Keratinocyte (primary cell): Measurements from ENCODE around the gene PTPRN2. TPM values are rescaled to one million over a fixed set of nuclear protein-coding genes. Genes with fewer than 3 reads are reported as not detected.

Source experiments
- DNase-seq: peaks from one replicate; pipeline ENCODE4 v3.0.0-alpha.2; 2011; ENCODE audit warnings: low read depth, missing footprints, low spot score
- FAIRE-seq: peaks from 2 replicates; lab custom pipeline; 2011; peaks lifted over from hg19 to GRCh38; lab: Jason Lieb, UNC
- H2AFZ ChIP-seq: 2 replicates; pipeline ENCODE4 v1.6.0; 2012; ENCODE audit warnings: low read length, control low read depth, inconsistent platforms; ENCODE audit not compliant: control insufficient read depth
- H3K27ac ChIP-seq: 2 replicates; pipeline ENCODE4 v1.5.1; 2011; ENCODE audit warnings: low read length; ENCODE audit not compliant: control insufficient read depth, insufficient read depth
- H3K27me3 ChIP-seq: 3 replicates; pipeline ENCODE4 v1.6.0; 2011; ENCODE audit warnings: low read length; ENCODE audit not compliant: control insufficient read depth, insufficient read depth; ENCODE audit errors: extremely low read depth
- H3K36me3 ChIP-seq, 2 experiments: 2 replicates in 1 of 2; 3 replicates in 1 of 2; pipeline ENCODE4 v1.5.1; 2011; ENCODE audit warnings: low read length in 2 of 2, mild to moderate bottlenecking in 1 of 2; ENCODE audit not compliant: control insufficient read depth in 2 of 2, insufficient read depth in 2 of 2; ENCODE audit errors: extremely low read depth in 1 of 2
- H3K4me1 ChIP-seq: 3 replicates; pipeline ENCODE4 v1.5.1; 2011; ENCODE audit warnings: low read length; ENCODE audit not compliant: control insufficient read depth, insufficient read depth; ENCODE audit errors: extremely low read depth
- H3K4me2 ChIP-seq: 3 replicates; pipeline ENCODE4 v1.6.0; 2011; ENCODE audit warnings: low read depth, low read length; ENCODE audit not compliant: control insufficient read depth, insufficient read depth; ENCODE audit errors: extremely low read depth
- H3K4me3 ChIP-seq, 3 experiments: fragments of 200-600 bp in 1 of 3; sonication (generic) in 1 of 3; 2 replicates in 2 of 3; 3 replicates in 1 of 3; pipeline ENCODE4 v1.5.1; 2011 to 2016; ENCODE audit warnings: low read length in 3 of 3, mild to moderate bottlenecking in 3 of 3, control low read depth in 2 of 3, inconsistent platforms in 1 of 3, low read depth in 1 of 3, mixed read lengths in 1 of 3, mixed run types in 1 of 3, moderate library complexity in 1 of 3; ENCODE audit not compliant: control insufficient read depth in 2 of 3, insufficient read depth in 2 of 3; ENCODE audit errors: extremely low read depth in 1 of 3
- H3K79me2 ChIP-seq: 2 replicates; pipeline ENCODE4 v1.6.0; 2012; ENCODE audit warnings: low read length; ENCODE audit not compliant: control insufficient read depth, insufficient read depth
- H3K9ac ChIP-seq: 3 replicates; pipeline ENCODE4 v1.6.0; 2011; ENCODE audit warnings: low read length; ENCODE audit not compliant: control insufficient read depth, insufficient read depth; ENCODE audit errors: extremely low read depth
- H3K9me1 ChIP-seq: 3 replicates; pipeline ENCODE4 v1.6.0; 2011; ENCODE audit warnings: low read length; ENCODE audit not compliant: control insufficient read depth, insufficient read depth; ENCODE audit errors: extremely low read depth
- H3K9me3 ChIP-seq: 2 replicates; pipeline ENCODE4 v1.5.1; 2012; ENCODE audit warnings: low read depth, low read length; ENCODE audit not compliant: control insufficient read depth
- H4K20me1 ChIP-seq: 3 replicates; pipeline ENCODE4 v1.6.0; 2011; ENCODE audit warnings: low read length; ENCODE audit not compliant: control insufficient read depth, insufficient read depth; ENCODE audit errors: extremely low read depth
- CTCF ChIP-seq, 3 experiments: IDR thresholded peaks in 1 of 3; conservative IDR thresholded peaks in 1 of 3; optimal IDR thresholded peaks in 1 of 3; 2 replicates in 2 of 3; 3 replicates in 1 of 3; pipeline versions ENCODE3 to v1.5.1; 2011; ENCODE audit warnings: low read length in 3 of 3, mild to moderate bottlenecking in 3 of 3, moderate library complexity in 2 of 3, control low read depth in 1 of 3, inconsistent platforms in 1 of 3; ENCODE audit not compliant: insufficient read depth in 2 of 3; ENCODE audit errors: extremely low read depth in 1 of 3
- EZH2 ChIP-seq: IDR thresholded peaks from one replicate; pipeline ENCODE4 v1.6.1; 2012; ENCODE audit warnings: inconsistent platforms, mild to moderate bottlenecking, low read length, moderate library complexity
- dilution Hi-C: fragments of 300-500 bp; cut with MboI; formaldehyde crosslinking; loops from one replicate; pipeline ENCODE4 v1.7.0; 2020; ENCODE audit warnings: low sequenced_read_pairs; ENCODE audit not compliant: extremely low pct_ligation_motif_present
- polyA plus RNA-seq, 5 experiments: library from polyadenylated mRNA; depleted of rRNA in 3 of 5; stranded (reverse) in 3 of 5; stranded (forward) in 1 of 5; unstranded in 1 of 5; fragments of >200 nt; gene quantifications; 1 replicate in 1 of 5; 2 replicates in 3 of 5; 3 replicates in 1 of 5; pipeline versions ENCODE4 v1.2.1 to v1.2.3, GENCODE V29; 2011 to 2012; ENCODE audit warnings: missing spikeins in 2 of 5, low read depth in 1 of 5, low replicate concordance in 1 of 5

PTPRN2 gene
- polyA plus RNA-seq, 1 donor (not counting 4 experiments of a cell fraction or from before 2014, with no cell fraction given) = not detected

GRCh38 chr7:158013085-158013668 lies 574.4 kb downstream of the PTPRN2 start:
- TF ChIP-seq CTCF (optimal IDR thresholded peaks at IDR 0.05 in 1 of 3, IDR thresholded peaks at IDR 0.05 in 1 of 3, conservative IDR thresholded peaks at IDR 0.05 in 1 of 3; ENCODE audit: extremely low read depth in 1 of 3, insufficient read depth in 2 of 3, low read length in 3 of 3) = no peak
- no peak for TF ChIP-seq EZH2
- Histone ChIP-seq H2AFZ (no peak overlapping the region), H3K4me3 (no peak overlapping the region), H3K4me2 (no peak overlapping the region), H4K20me1 (no peaks in the 10 kb centered on the region), H3K27ac (no peak overlapping the region), H3K4me1 (no peaks in the 10 kb centered on the region), H3K9me3 (peaks cover 11% of the 10 kb centered on the region), H3K9me1 (no peaks in the 10 kb centered on the region), H3K9ac (no peak overlapping the region), H3K27me3 (no peaks in the 10 kb centered on the region), H3K79me2 (no peaks in the 10 kb centered on the region), H3K36me3 (no peaks in the 10 kb centered on the region)
- DNase-seq (no peak), FAIRE-seq (no peak)
- dilution Hi-C loops = no loop called here

GRCh38 chr7:158011941-158012340 lies 575.7 kb downstream of the PTPRN2 start:
- FAIRE-seq (no peak), DNase-seq (no peak)
- dilution Hi-C loops = no loop called here
- Histone ChIP-seq H3K4me2 (no peak overlapping the region), H3K4me1 (no peaks in the 10 kb centered on the region), H3K36me3 (no peaks in the 10 kb centered on the region), H3K27me3 (no peaks in the 10 kb centered on the region), H3K79me2 (no peaks in the 10 kb centered on the region), H3K9me1 (no peaks in the 10 kb centered on the region), H3K9me3 (peaks cover 17% of the 10 kb centered on the region), H2AFZ (no peak overlapping the region), H3K9ac (no peak overlapping the region), H3K27ac (no peak overlapping the region), H3K4me3 (no peak overlapping the region), H4K20me1 (no peaks in the 10 kb centered on the region)
- TF ChIP-seq CTCF (optimal IDR thresholded peaks at IDR 0.05 in 1 of 3, IDR thresholded peaks at IDR 0.05 in 1 of 3, conservative IDR thresholded peaks at IDR 0.05 in 1 of 3; ENCODE audit: extremely low read depth in 1 of 3, insufficient read depth in 2 of 3, low read length in 3 of 3) (no peak), EZH2 (no peak)
